GM18526 (cell line): Measurements from ENCODE around the gene GALNT2.

Source experiments
- POLR2A ChIP-seq: IDR thresholded peaks from 3 replicates; pipeline ENCODE4 v1.6.1; 2011; ENCODE audit not compliant: insufficient read length; ENCODE audit errors: extremely low read depth

GALNT2 gene

DNA sequence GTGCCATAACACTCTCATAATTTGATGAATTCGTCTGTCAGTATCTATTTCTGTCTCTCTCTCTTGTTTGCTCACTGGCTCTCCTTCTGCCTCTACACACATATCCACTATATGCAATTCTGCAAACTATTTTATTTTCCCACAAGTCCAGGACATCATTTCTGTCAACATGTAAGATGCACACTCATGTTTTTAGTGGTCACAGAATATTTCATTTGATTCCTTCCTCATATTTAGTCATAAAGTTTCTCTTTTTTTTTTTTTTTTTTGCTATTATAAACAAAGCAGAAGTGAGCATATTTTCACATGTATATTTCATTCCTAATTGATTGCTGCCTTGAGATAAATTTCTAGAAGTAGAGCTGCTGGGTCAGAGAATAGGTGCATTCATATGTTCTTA lies 193.8 kb downstream of the GALNT2 start:
- no peak for TF ChIP-seq POLR2A

- no peak for TF ChIP-seq POLR2A
Measured at GRCh38 chr1:230261928-230262650, 195.1 kb downstream of the GALNT2 start.

GRCh38 chr1:230262867-230263567 lies 196.0 kb downstream of the GALNT2 start:
- TF ChIP-seq POLR2A: no peak

GRCh38 chr1:230263568-230264195 lies 196.6 kb downstream of the GALNT2 start:
- no peak for TF ChIP-seq POLR2A

DNA sequence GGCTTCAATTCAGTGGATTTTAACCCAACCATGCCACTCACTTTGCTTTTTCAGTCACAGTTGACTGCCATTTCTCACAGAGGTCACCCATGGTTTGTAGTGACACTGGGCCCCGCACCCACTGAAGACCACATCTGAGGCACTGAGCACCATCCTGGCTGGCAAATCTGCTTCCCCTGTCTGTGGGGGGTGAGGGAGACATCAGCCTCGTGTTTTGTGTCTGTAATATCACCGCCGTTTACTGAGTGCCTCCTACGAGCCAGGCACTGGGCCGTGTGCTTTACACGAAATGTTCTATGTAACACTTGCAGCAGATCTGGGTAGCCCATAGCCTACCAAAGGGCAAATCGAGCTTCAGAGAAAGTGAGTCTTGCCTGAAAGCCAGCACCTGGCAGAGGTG lies 197.3 kb downstream of the GALNT2 start:
- no peak for TF ChIP-seq POLR2A

GRCh38 chr1:230265200-230266115 lies 198.4 kb downstream of the GALNT2 start:
- no peak for TF ChIP-seq POLR2A

DNA sequence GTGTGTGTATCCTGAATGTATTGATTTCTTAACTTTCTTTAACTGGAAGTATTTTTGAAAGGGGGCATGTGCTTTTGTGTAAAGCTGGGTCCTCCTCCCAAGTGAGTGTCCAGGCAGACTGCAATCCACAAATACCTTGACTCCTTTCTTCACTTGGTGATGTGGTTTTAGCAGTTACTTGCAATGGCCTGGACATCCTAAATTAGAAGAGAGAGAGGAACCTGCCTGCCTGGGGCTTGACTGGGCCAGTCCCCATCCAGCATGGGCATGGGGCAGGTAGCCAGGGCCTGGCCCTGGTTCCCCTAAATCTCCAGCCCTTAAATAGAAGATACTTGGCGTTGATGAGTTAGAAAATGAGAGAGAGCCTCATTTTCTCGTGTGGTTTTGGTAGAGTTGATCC lies 199.4 kb downstream of the GALNT2 start:
- no peak for TF ChIP-seq POLR2A

- TF ChIP-seq POLR2A: no peak
Measured at GRCh38 chr1:230267338-230268065, 200.5 kb downstream of the GALNT2 start.

DNA sequence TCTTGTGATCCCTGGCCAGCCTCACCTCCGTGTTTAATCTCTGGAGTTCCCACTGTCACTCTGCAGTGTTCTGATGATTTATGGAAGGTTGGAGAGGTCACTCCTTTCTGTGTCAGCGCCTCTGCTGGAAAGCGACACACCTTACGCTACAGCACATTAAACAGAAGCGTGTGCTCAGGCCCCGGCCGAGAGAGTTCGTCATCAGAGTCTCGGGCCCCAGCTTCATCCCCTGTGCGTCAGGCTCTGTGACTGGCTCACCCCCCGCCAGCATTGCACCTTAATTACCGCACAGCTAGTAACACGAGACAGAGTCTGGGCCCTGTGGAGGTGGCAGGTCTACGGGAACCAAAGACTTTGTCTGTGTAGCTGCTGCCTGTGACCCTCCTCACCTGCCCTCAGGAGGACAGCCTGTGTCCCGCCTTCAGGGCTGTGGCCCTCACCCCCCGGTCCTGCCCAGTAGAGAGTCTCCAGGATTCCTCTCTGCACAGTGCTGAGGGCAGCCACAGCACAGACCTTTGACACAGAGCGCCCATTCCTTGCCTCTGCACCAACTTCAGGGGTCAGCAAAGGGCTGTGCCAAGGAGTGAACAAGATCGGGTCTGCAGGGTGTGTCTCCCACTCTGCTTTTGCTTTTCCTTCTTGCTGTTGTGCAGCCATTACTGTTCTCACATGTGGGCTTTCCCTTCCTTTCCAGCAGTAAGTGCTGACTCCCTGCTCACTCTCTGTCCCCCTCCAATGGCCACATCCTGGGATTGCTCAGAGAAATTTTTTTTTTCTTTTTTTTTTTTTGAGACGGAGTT lies 201.5 kb downstream of the GALNT2 start:
- TF ChIP-seq POLR2A: no peak

DNA sequence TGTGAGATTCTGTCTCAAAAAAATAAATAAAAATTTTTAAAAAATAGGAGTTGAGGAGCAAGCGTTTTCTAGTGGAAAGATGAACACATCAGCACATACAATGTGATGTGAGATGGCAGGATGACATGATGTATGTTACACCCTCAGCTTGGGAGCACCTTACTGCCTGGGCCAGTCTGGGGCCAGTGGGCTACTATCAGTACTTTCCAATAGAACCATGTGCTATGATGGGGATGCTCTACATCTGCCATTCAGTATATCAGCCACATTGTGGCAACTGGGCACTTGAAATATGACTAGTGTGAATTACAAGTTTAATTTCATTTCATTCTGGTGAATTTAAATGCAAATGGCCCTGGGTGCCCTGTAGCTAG lies 203.1 kb downstream of the GALNT2 start:
- no peak for TF ChIP-seq POLR2A

- no peak for TF ChIP-seq POLR2A
Measured at GRCh38 chr1:230270559-230271281, 203.7 kb downstream of the GALNT2 start.

DNA sequence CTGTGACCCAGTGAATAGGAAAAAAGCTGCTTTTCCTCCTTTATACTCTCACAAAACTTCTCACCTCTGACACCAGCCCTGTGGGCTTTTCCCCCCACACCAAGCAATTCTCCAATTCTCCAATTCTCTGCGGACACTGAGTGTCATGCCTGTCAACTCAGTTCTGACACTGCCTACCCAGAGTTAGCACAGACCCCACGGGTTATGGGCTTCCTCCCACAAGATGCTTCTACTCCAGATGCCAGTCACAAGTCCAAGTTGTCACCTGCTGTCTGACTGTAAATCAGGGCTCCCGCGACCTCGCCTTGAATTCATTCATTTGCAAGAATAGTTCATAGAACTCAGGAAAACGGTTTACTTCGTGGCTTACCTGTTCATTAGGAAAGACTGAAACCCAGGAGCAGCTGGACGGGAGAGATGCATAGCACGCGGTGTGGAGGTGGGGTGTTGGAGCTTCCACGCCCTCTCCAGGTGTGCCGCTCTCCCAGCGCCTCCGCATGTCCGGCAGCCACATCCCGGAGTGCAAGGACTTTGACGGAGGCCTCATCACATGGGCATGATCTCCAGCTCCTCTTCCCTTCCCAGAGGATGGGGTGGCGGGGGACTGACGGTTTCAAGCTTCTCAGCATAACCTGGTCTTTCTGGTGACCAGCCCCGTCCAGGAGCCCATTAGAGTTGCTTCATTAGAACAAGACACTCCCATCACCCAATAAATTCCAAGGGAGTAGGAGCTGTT lies 204.4 kb downstream of the GALNT2 start:
- TF ChIP-seq POLR2A: no peak

DNA sequence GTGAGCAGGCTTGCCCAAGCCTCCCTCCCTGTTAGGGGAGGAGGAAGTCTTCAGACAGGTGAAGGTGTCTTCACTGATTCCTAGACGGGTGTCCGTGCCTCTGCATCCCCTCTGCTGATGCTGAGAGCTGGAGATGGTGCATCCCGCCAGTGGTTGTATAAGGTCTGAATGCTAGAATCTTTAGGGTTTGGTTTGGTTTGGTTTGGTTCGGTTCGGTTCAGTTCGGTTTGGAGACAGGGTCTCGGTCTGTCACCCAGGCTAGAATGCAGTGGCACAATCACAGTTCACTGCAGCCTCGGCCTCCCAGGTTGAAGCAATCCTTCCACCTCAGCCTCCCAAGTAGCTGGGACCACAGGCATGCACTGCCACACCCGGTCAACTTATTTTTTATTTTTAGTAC lies 205.5 kb downstream of the GALNT2 start:
- TF ChIP-seq POLR2A: no peak
